ENCODE data around the gene SKP1. TPM values are rescaled to one million over a fixed set of nuclear protein-coding genes. Genes with fewer than 3 reads are reported as not detected.

Gene SKP1
- total RNA-seq, 1 experiment from 2014 or later, result 348 TPM

GRCh38 chr5:134224888-134225779, 48.4 kb upstream of the SKP1 start:
- Histone ChIP-seq H2BK15ac (ENCODE audit: low read depth, low read length) (no peak overlapping the region), H3K23me2 (ENCODE audit: insufficient read length, low read depth, low read length, poor library complexity, severe bottlenecking) (peaks cover 8% of the 10 kb centered on the region), H4K20me1 (ENCODE audit: control insufficient read depth, insufficient read depth, insufficient read length) (no peaks in the 10 kb centered on the region), H2BK12ac (ENCODE audit: insufficient read length, low read depth, low read length) (peak overlapping the region; percentile 94), H3K9me3 (ENCODE audit: control insufficient read depth, low read depth, low read length) (no peaks in the 10 kb centered on the region), H3K56ac (ENCODE audit: insufficient read length, low read depth, low read length) (peak overlapping the region; percentile 51), H4K5ac (ENCODE audit: insufficient read length, low read depth, low read length) (peak overlapping the region; percentile 92), H2BK20ac (ENCODE audit: low read depth, low read length, poor library complexity, severe bottlenecking) (no peak overlapping the region), H2BK120ac (ENCODE audit: low read depth, low read length, poor library complexity, severe bottlenecking) (peak overlapping the region; percentile 94), H2BK5ac (ENCODE audit: insufficient read length, low read length) (peak overlapping the region; percentile 96), H3K79me1 (ENCODE audit: insufficient read depth, low read depth, low read length, poor library complexity, severe bottlenecking) (peaks cover 1% of the 10 kb centered on the region), H3K27ac (ENCODE audit: insufficient read length, low read depth, low read length) (peak overlapping the region; percentile 86), H4K8ac (replicated peaks; ENCODE audit: insufficient read length, low read depth, low read length) (no peak overlapping the region), H3K79me2 (ENCODE audit: insufficient read depth, low read length) (peaks cover 51% of the 10 kb centered on the region), H3K18ac (ENCODE audit: insufficient read length, low read depth, low read length) (peak overlapping the region; percentile 100), H3K4ac (ENCODE audit: low read depth, low read length) (peak overlapping the region; percentile 92), H2AK5ac (ENCODE audit: insufficient read length, low read length) (no peak overlapping the region), H3K4me2 (ENCODE audit: insufficient read depth, insufficient read length, low read length) (peak overlapping the region; percentile 80), H4K91ac (ENCODE audit: insufficient read length, low read depth, low read length) (peak overlapping the region; percentile 92), H3T11ph (ENCODE audit: low read length) (no peak overlapping the region), H3K9ac (ENCODE audit: extremely low read depth, insufficient read length, low read length) (peak overlapping the region; percentile 99), H3K23ac (ENCODE audit: insufficient read length, low read depth, low read length) (no peak overlapping the region), H3K14ac (ENCODE audit: insufficient read depth, low read length) (peak overlapping the region; percentile 100), H3K27me3 (ENCODE audit: insufficient read depth, low read length) (no peaks in the 10 kb centered on the region), H2AFZ (ENCODE audit: low read length) (no peak overlapping the region), H3K4me1 (ENCODE audit: insufficient read depth, low read length) (peaks cover 2% of the 10 kb centered on the region; the same call in 1 of the 2 replicates)
- Mint-ChIP-seq H3K36me3 (ENCODE audit: insufficient read depth in 1 of 3, low read depth in 3 of 3) (peaks cover 13 to 41% (median 39%) of the 10 kb centered on the region in 3 experiments), H3K9me3 (no peaks in the 10 kb centered on the region; a peak in 1 of 5 replicates), H3K4me3 (peak overlapping the region; percentile 97), H3K27me3 (ENCODE audit: low read depth) (no peaks in the 10 kb centered on the region), H3K27ac (peak overlapping the region; percentile 99), H3K4me1 (peaks cover 43 to 48% of the 10 kb centered on the region in 2 experiments)
- peak; percentile 31; the same call in 1 of the 3 replicates for TF ChIP-seq CTCF (conservative IDR thresholded peaks at IDR 0.05)
- no CpG with 5 or more reads among the region's 49 CpGs for WGBS (ENCODE audit: extremely low coverage, insufficient read length, low lambda C conversion rate)
- peak; percentile 69 for DNase-seq
